Type B pancreatic cell (in vitro differentiated cells): ENCODE data around the gene YBX1. TPM values are rescaled to one million over a fixed set of nuclear protein-coding genes. Genes with fewer than 3 reads are reported as not detected.

Experiments used
- DNase-seq: peaks from one replicate; pipeline ENCODE4 v3.0.0; 2021; ENCODE audit warnings: mixed read lengths; ENCODE audit not compliant: unreplicated experiment; ENCODE audit errors: extremely low spot score
- H3K27ac Mint-ChIP-seq: 2 replicates; pipeline ENCODE4 v1.8.0; 2021; ENCODE audit warnings: mild to moderate bottlenecking, mixed read lengths
- H3K27me3 Mint-ChIP-seq: 2 replicates; pipeline ENCODE4 v1.8.0; 2021; ENCODE audit warnings: mixed read lengths
- H3K36me3 Mint-ChIP-seq: 2 replicates; pipeline ENCODE4 v1.8.0; 2021; ENCODE audit warnings: mixed read lengths
- H3K4me1 Mint-ChIP-seq: one replicate; pipeline ENCODE4 v1.8.0; 2021; ENCODE audit warnings: mixed read lengths; ENCODE audit not compliant: unreplicated experiment
- H3K4me3 Mint-ChIP-seq: 2 replicates; pipeline ENCODE4 v1.8.0; 2021; ENCODE audit warnings: mild to moderate bottlenecking, mixed read lengths
- H3K9me3 Mint-ChIP-seq: 2 replicates; pipeline ENCODE4 v1.8.0; 2021; ENCODE audit warnings: mixed read lengths
- total RNA-seq: library from RNA; stranded (reverse); gene quantifications from 2 replicates; pipeline ENCODE4 v1.2.1, GENCODE V29; 2021; ENCODE audit warnings: low replicate concordance
- TF ChIP-seq, protein P1 (sequence below): fragments of 200-600 bp; sonication (generic); conservative IDR thresholded peaks from 2 replicates; pipeline ENCODE4 v1.5.0; 2021; ENCODE audit warnings: antibody characterized with exemption, mild to moderate bottlenecking

The YBX1 gene
- total RNA-seq, 1 donor from 2014 or later: 709 TPM

- Mint-ChIP-seq H3K4me3 (no peak overlapping the region), H3K27me3 (no peaks in the 10 kb centered on the region), H3K4me1 (peaks cover under 1% of the 10 kb centered on the region), H3K27ac (no peak overlapping the region), H3K9me3 (no peaks in the 10 kb centered on the region), H3K36me3 (no peaks in the 10 kb centered on the region)
- no peak for DNase-seq
- TF ChIP-seq, protein P1, sequence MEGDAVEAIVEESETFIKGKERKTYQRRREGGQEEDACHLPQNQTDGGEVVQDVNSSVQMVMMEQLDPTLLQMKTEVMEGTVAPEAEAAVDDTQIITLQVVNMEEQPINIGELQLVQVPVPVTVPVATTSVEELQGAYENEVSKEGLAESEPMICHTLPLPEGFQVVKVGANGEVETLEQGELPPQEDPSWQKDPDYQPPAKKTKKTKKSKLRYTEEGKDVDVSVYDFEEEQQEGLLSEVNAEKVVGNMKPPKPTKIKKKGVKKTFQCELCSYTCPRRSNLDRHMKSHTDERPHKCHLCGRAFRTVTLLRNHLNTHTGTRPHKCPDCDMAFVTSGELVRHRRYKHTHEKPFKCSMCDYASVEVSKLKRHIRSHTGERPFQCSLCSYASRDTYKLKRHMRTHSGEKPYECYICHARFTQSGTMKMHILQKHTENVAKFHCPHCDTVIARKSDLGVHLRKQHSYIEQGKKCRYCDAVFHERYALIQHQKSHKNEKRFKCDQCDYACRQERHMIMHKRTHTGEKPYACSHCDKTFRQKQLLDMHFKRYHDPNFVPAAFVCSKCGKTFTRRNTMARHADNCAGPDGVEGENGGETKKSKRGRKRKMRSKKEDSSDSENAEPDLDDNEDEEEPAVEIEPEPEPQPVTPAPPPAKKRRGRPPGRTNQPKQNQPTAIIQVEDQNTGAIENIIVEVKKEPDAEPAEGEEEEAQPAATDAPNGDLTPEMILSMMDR: no peak
Measured at GRCh38 chr1:42674682-42675081, 7.5 kb upstream of the YBX1 start.

DNA sequence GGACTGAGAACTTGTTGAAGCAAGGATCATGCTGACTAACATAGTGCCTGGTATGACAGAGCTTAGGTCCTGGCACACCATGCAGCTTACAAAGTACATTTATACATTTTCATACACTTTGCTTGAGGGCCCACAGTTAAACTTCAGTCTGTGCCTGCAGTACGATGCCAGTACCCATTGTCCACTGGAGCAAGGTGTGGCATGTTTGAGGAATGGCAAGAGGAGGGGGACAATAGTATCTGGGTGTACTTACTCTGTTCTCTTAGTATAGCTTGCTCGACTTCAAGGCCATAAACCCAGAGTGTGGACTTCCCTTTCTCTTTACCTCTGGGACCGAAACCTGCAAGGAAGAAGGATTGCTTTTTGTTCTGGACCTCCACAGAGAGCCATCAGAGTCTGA, 6.8 kb upstream of the YBX1 start:
- Mint-ChIP-seq H3K27me3 (no peaks in the 10 kb centered on the region), H3K9me3 (no peaks in the 10 kb centered on the region), H3K4me1 (peaks cover 9% of the 10 kb centered on the region), H3K4me3 (no peak overlapping the region), H3K27ac (no peak overlapping the region), H3K36me3 (no peaks in the 10 kb centered on the region)
- TF ChIP-seq, protein P1: no peak
- DNase-seq: no peak

- no peak overlapping the region for H3K27ac Mint-ChIP-seq
- no peak overlapping the region for H3K4me3 Mint-ChIP-seq
- H3K4me1 Mint-ChIP-seq: peaks cover 14% of the 10 kb centered on the region
- H3K36me3 Mint-ChIP-seq: no peaks in the 10 kb centered on the region
- TF ChIP-seq, protein P1: no peak
- no peaks in the 10 kb centered on the region for H3K27me3 Mint-ChIP-seq
- DNase-seq: no peak
- no peaks in the 10 kb centered on the region for H3K9me3 Mint-ChIP-seq
Measured at GRCh38 chr1:42676534-42677087, 5.6 kb upstream of the YBX1 start.

- TF ChIP-seq, protein P1: no peak
- H3K27me3 Mint-ChIP-seq: no peaks in the 10 kb centered on the region
- H3K9me3 Mint-ChIP-seq: no peaks in the 10 kb centered on the region
- H3K4me3 Mint-ChIP-seq: peak overlapping the region; percentile 96
- H3K36me3 Mint-ChIP-seq: peaks cover 12% of the 10 kb centered on the region
- H3K4me1 Mint-ChIP-seq: peaks cover 23% of the 10 kb centered on the region
- no peak for DNase-seq
- H3K27ac Mint-ChIP-seq: no peak overlapping the region
Measured at GRCh38 chr1:42679364-42679983, 2.7 kb upstream of the YBX1 start.

- TF ChIP-seq, protein P1: no peak
- peaks cover 29% of the 10 kb centered on the region for H3K4me1 Mint-ChIP-seq
- no peak overlapping the region for H3K27ac Mint-ChIP-seq
- no peaks in the 10 kb centered on the region for H3K9me3 Mint-ChIP-seq
- H3K27me3 Mint-ChIP-seq: no peaks in the 10 kb centered on the region
- peak overlapping the region; percentile 96 for H3K4me3 Mint-ChIP-seq
- H3K36me3 Mint-ChIP-seq: peaks cover 17% of the 10 kb centered on the region
- DNase-seq: no peak
Measured at GRCh38 chr1:42680055-42680454, 2.2 kb upstream of the YBX1 start.
